Measurements from ENCODE around the gene KCMF1.

The KCMF1 gene

GRCh38 chr2:85022232-85022631 is 51.3 kb downstream of the KCMF1 start:
- DNase-seq (ENCODE audit: low read depth in 2 of 2), result no peak

GRCh38 chr2:85024372-85025047 is 53.5 kb downstream of the KCMF1 start:
- DNase-seq (ENCODE audit: low read depth in 2 of 2), result no peak

GRCh38 chr2:85032621-85033020 is 61.7 kb downstream of the KCMF1 start:
- no peak for DNase-seq (ENCODE audit: low read depth in 2 of 2)

GRCh38 chr2:85033388-85033787 is 62.4 kb downstream of the KCMF1 start:
- no peak for DNase-seq (ENCODE audit: low read depth in 2 of 2)

- DNase-seq (ENCODE audit: low read depth in 2 of 2), result no peak
Measured at GRCh38 chr2:85034158-85034557, 63.2 kb downstream of the KCMF1 start.

- DNase-seq (ENCODE audit: low read depth in 2 of 2), result no peak
Measured at GRCh38 chr2:85037622-85038021, 66.7 kb downstream of the KCMF1 start.

GRCh38 chr2:85042330-85042729 is 71.4 kb downstream of the KCMF1 start:
- no peak for DNase-seq (ENCODE audit: low read depth in 2 of 2)

- DNase-seq (ENCODE audit: low read depth in 2 of 2), result no peak
Measured at GRCh38 chr2:85048534-85048933, 77.6 kb downstream of the KCMF1 start.

- DNase-seq (ENCODE audit: low read depth in 2 of 2), result no peak
Measured at GRCh38 chr2:85049236-85049635, 78.3 kb downstream of the KCMF1 start.

GRCh38 chr2:85053802-85054201 is 82.8 kb downstream of the KCMF1 start:
- DNase-seq (ENCODE audit: low read depth in 2 of 2), result no peak

- no peak for DNase-seq (ENCODE audit: low read depth in 2 of 2)
Measured at GRCh38 chr2:85057226-85057962, 86.4 kb downstream of the KCMF1 start.

GRCh38 chr2:85061896-85062295 is 90.9 kb downstream of the KCMF1 start:
- DNase-seq (ENCODE audit: low read depth in 2 of 2), result no peak

- DNase-seq (ENCODE audit: low read depth in 2 of 2), result no peak
Measured at GRCh38 chr2:85062565-85062964, 91.6 kb downstream of the KCMF1 start.

GRCh38 chr2:85063981-85064599 is 93.1 kb downstream of the KCMF1 start:
- no peak for DNase-seq (ENCODE audit: low read depth in 2 of 2)

- no peak for DNase-seq (ENCODE audit: low read depth in 2 of 2)
Measured at GRCh38 chr2:85064927-85065577, 94.1 kb downstream of the KCMF1 start.

GRCh38 chr2:85066006-85066740 is 95.2 kb downstream of the KCMF1 start:
- DNase-seq (ENCODE audit: low read depth in 2 of 2), result no peak

- peak; percentile 41 to 51 for DNase-seq (ENCODE audit: low read depth in 2 of 2)
Measured at GRCh38 chr2:85066874-85067351, 96.0 kb downstream of the KCMF1 start.

- no peak for DNase-seq (ENCODE audit: low read depth in 2 of 2)
Measured at GRCh38 chr2:85071096-85071495, 100.1 kb downstream of the KCMF1 start.

- DNase-seq (ENCODE audit: low read depth in 2 of 2), result no peak
Measured at GRCh38 chr2:85073033-85073432, 102.1 kb downstream of the KCMF1 start.

- no peak for DNase-seq (ENCODE audit: low read depth in 2 of 2)
Measured at GRCh38 chr2:85076618-85077274, 105.8 kb downstream of the KCMF1 start.

- DNase-seq (ENCODE audit: low read depth in 2 of 2), result no peak
Measured at GRCh38 chr2:85077859-85078419, 107.0 kb downstream of the KCMF1 start.

Data from stimulated activated CD8-positive, alpha-beta memory T cell treated with anti-CD3 and anti-CD28 coated beads, Interleukin-2, amount 100 ng/mL, for 48 hours (primary cell).